Endothelial cell (in vitro differentiated cells): ENCODE data around the gene MAP1S. TPM values are rescaled to one million over a fixed set of nuclear protein-coding genes. Genes with fewer than 3 reads are reported as not detected.

Source experiments
- DNase-seq: peaks from one replicate; pipeline ENCODE4 v3.0.0; 2021; ENCODE audit warnings: low spot score
- H3K27ac Mint-ChIP-seq: one replicate; pipeline ENCODE4 v1.8.0; 2021; ENCODE audit warnings: mixed read lengths, inconsistent platforms; ENCODE audit not compliant: unreplicated experiment
- H3K27me3 Mint-ChIP-seq: one replicate; pipeline ENCODE4 v1.8.0; 2021; ENCODE audit warnings: mild to moderate bottlenecking, moderate library complexity, mixed read lengths, inconsistent platforms; ENCODE audit not compliant: unreplicated experiment
- H3K36me3 Mint-ChIP-seq: one replicate; pipeline ENCODE4 v1.8.0; 2021; ENCODE audit warnings: mild to moderate bottlenecking, low read depth, mixed read lengths, inconsistent platforms; ENCODE audit not compliant: unreplicated experiment
- H3K4me1 Mint-ChIP-seq: one replicate; pipeline ENCODE4 v1.8.0; 2021; ENCODE audit warnings: mild to moderate bottlenecking, mixed read lengths, inconsistent platforms; ENCODE audit not compliant: unreplicated experiment
- H3K4me3 Mint-ChIP-seq: one replicate; pipeline ENCODE4 v1.8.0; 2021; ENCODE audit warnings: mild to moderate bottlenecking, mixed read lengths, inconsistent platforms; ENCODE audit not compliant: unreplicated experiment
- H3K9me3 Mint-ChIP-seq: one replicate; pipeline ENCODE4 v1.8.0; 2021; ENCODE audit warnings: mixed read lengths, inconsistent platforms; ENCODE audit not compliant: unreplicated experiment
- CTCF ChIP-seq: fragments of 200-600 bp; sonication (generic); IDR thresholded peaks from one replicate; pipeline ENCODE4 v1.5.0; 2021; ENCODE audit warnings: antibody characterized with exemption; ENCODE audit not compliant: unreplicated experiment
- total RNA-seq: library from RNA; stranded (reverse); fragmentation: NEBNext Ultra II Directional; extraction: Animal tissue kit (Norgen Biotek cat#: 25700); gene quantifications from one replicate; pipeline ENCODE4 v1.2.1, GENCODE V29; 2021; ENCODE audit not compliant: unreplicated experiment

The MAP1S gene
- total RNA-seq, 1 donor from 2014 or later: 173 TPM

- Mint-ChIP-seq H3K27me3 (peaks cover 9% of the 10 kb centered on the region), H3K27ac (no peak overlapping the region), H3K9me3 (no peaks in the 10 kb centered on the region), H3K4me1 (no peaks in the 10 kb centered on the region), H3K4me3 (no peak overlapping the region), H3K36me3 (peaks cover 3% of the 10 kb centered on the region)
- TF ChIP-seq CTCF: no peak
- DNase-seq: peak; percentile 91
Observed at GRCh38 chr19:17747205-17748098, 28.2 kb downstream of the MAP1S start.

- TF ChIP-seq CTCF: no peak
- Mint-ChIP-seq H3K4me1 (no peaks in the 10 kb centered on the region), H3K9me3 (no peaks in the 10 kb centered on the region), H3K27ac (no peak overlapping the region), H3K27me3 (peaks cover 8% of the 10 kb centered on the region), H3K36me3 (peaks cover 3% of the 10 kb centered on the region), H3K4me3 (no peak overlapping the region)
- DNase-seq: no peak
Observed at GRCh38 chr19:17748884-17749638, 29.8 kb downstream of the MAP1S start.

- H3K36me3 Mint-ChIP-seq: peaks cover under 1% of the 10 kb centered on the region
- no peak overlapping the region for H3K4me3 Mint-ChIP-seq
- peaks cover 8% of the 10 kb centered on the region for H3K27me3 Mint-ChIP-seq
- TF ChIP-seq CTCF: no peak
- no peak overlapping the region for H3K27ac Mint-ChIP-seq
- no peak for DNase-seq
- H3K9me3 Mint-ChIP-seq: no peaks in the 10 kb centered on the region
- H3K4me1 Mint-ChIP-seq: no peaks in the 10 kb centered on the region
Observed at GRCh38 chr19:17749912-17750317, 30.6 kb downstream of the MAP1S start.

GRCh38 chr19:17751103-17751911 lies 32.0 kb downstream of the MAP1S start, which contains the start of gene FCHO1:
FCHO1 (plus strand) TSS chr19:17751477; CDS start chr19:17755165, 3,688 bp downstream.
- peaks cover 10% of the 10 kb centered on the region for H3K27me3 Mint-ChIP-seq
- no peak within 1 kb of the TSS for H3K4me3 Mint-ChIP-seq
- H3K4me1 Mint-ChIP-seq: no peaks in the 10 kb centered on the region
- no peak within 1 kb of the TSS for H3K27ac Mint-ChIP-seq
- H3K36me3 Mint-ChIP-seq: no peaks in the 10 kb centered on the region
- DNase-seq: no peak
- no peak for TF ChIP-seq CTCF
- no peaks in the 10 kb centered on the region for H3K9me3 Mint-ChIP-seq
